ENCODE measurements around the gene METTL6. TPM values are rescaled to one million over a fixed set of nuclear protein-coding genes. Genes with fewer than 3 reads are reported as not detected.

METTL6 gene
- total RNA-seq, 3 donors from 2014 or later, result 10.1 to 13.7 (median 10.1) TPM

DNA sequence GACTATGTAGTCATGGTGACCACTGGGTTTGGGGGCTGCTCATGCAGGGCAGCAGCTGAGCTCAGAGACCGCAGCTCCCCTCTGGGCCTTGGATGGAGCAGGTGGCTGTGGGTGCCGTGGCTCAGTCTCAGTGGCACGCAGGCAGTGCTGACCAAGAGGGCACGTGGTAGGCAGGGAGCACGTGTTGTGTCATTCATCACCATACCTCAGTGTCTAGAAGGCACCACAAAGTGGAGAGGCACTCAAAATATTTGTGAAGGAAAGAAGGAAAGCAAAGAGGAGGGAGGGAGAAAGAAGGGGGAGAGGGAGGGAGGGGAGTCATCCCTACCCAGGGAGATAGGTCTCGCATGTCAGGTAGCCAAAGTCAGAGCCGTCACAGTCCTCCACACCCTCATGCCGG, 26.2 kb upstream of the METTL6 start:
- TF ChIP-seq, protein P1, sequence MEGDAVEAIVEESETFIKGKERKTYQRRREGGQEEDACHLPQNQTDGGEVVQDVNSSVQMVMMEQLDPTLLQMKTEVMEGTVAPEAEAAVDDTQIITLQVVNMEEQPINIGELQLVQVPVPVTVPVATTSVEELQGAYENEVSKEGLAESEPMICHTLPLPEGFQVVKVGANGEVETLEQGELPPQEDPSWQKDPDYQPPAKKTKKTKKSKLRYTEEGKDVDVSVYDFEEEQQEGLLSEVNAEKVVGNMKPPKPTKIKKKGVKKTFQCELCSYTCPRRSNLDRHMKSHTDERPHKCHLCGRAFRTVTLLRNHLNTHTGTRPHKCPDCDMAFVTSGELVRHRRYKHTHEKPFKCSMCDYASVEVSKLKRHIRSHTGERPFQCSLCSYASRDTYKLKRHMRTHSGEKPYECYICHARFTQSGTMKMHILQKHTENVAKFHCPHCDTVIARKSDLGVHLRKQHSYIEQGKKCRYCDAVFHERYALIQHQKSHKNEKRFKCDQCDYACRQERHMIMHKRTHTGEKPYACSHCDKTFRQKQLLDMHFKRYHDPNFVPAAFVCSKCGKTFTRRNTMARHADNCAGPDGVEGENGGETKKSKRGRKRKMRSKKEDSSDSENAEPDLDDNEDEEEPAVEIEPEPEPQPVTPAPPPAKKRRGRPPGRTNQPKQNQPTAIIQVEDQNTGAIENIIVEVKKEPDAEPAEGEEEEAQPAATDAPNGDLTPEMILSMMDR (IDR thresholded peaks at IDR 0.05), result no peak
- no peaks in the 10 kb centered on the region for H3K9me3 ChIP-seq

DNA sequence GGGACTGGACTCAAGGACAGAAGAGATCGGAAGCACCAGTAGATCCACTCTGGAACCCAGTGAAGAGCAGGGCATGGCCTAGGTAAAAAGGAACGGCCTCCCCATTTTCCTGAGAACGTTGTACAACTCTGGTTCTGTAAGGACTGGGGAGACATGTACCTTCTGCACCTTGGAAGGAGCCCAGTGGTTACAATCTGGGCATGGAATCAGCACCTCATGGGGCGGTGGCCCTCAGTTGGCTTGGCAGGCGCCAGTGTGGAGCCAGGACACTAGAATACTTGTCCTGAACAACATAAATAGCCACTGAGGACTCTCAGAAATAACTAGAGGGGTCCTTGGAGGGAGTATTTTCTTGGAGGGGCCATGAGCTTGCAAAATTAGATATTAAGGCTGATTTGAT, 25.6 kb upstream of the METTL6 start:
- DNase-seq (no peak), ATAC-seq (no peak)
- Histone ChIP-seq H3K9me3 (no peaks in the 10 kb centered on the region), H3K36me3 (ENCODE audit: low read depth) (no peaks in the 10 kb centered on the region), H3K4me3 (no peak overlapping the region), H3K4me1 (ENCODE audit: low read depth) (no peaks in the 10 kb centered on the region)
- TF ChIP-seq, protein P1 (IDR thresholded peaks at IDR 0.05), result no peak
- intact Hi-C loops (cut with DNase I, micrococcal nuclease), result no loop called here

More for the DNA sequence above, 26.2 kb upstream of the METTL6 start:
- intact Hi-C loops (cut with DNase I, micrococcal nuclease), result no loop called here
- Histone ChIP-seq H3K4me1 (ENCODE audit: low read depth) (no peaks in the 10 kb centered on the region), H3K36me3 (ENCODE audit: low read depth) (no peaks in the 10 kb centered on the region), H3K4me3 (no peak overlapping the region)
- ATAC-seq, result no peak
- DNase-seq, result no peak

- DNase-seq (no peak), ATAC-seq (no peak)
- Histone ChIP-seq H3K4me3 (no peak overlapping the region), H3K36me3 (ENCODE audit: low read depth) (no peaks in the 10 kb centered on the region), H3K4me1 (ENCODE audit: low read depth) (no peaks in the 10 kb centered on the region), H3K9me3 (no peaks in the 10 kb centered on the region)
- TF ChIP-seq, protein P1 (IDR thresholded peaks at IDR 0.05), result no peak
- intact Hi-C loops (cut with DNase I, micrococcal nuclease), result no loop called here
Observed at GRCh38 chr3:15452156-15452555, 24.8 kb upstream of the METTL6 start.

GRCh38 chr3:15451216-15452113, 24.1 kb upstream of the METTL6 start:
- no peaks in the 10 kb centered on the region for H3K4me1 ChIP-seq (ENCODE audit: low read depth)
- intact Hi-C loops (cut with DNase I, micrococcal nuclease), result no loop called here
- no peaks in the 10 kb centered on the region for H3K36me3 ChIP-seq (ENCODE audit: low read depth)
- DNase-seq, result no peak
- no peaks in the 10 kb centered on the region for H3K9me3 ChIP-seq
- TF ChIP-seq, protein P1 (IDR thresholded peaks at IDR 0.05), result no peak
- no peak overlapping the region for H3K4me3 ChIP-seq
- no peak for ATAC-seq

DNA sequence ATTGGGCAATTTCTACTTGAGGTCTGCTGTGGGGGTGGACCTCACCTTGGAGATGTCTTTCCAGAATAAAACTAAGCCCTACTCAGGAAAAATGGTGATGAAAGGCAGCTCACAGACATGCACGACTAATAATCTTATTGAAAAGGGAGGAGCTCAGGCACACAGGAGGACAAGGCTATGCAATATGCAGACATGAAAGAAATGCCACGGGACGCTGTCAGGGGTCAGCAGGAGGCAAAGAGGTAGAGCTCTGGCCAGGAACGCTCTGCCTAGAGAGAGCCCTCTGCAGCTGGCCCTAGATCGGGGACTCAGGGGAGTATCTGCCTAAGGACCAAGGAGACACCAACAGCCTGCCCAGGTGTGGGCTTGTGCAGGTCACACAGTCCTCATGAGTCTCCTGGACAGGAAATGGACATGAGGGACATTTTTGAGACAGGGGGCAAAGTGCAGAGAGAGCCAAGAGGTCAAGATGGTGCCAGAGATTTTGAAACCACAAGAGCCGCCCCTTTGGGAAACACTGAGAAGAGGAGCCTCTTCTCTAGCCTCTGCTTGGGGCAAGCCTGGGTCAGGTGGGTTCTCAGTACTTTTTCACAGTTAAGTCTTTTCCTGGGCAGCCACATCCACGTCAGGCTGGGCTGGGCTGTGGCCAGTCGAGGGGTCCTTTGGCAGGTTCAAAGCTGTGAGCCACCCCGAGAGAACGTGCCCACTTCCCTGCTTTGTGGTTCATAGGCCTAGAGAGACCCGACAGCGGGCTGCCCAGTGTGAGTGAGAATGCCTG, 23.3 kb upstream of the METTL6 start:
- Histone ChIP-seq H3K4me3 (no peak overlapping the region), H3K9me3 (no peaks in the 10 kb centered on the region), H3K36me3 (ENCODE audit: low read depth) (no peaks in the 10 kb centered on the region), H3K4me1 (ENCODE audit: low read depth) (no peaks in the 10 kb centered on the region)
- TF ChIP-seq, protein P1 (IDR thresholded peaks at IDR 0.05), result no peak
- intact Hi-C loops (cut with DNase I, micrococcal nuclease), result no loop called here
- no peak for ATAC-seq
- DNase-seq, result no peak

All from mucosa of descending colon (tissue), 3 donors.